Panc1 (cell line): Measurements from ENCODE around the gene CHRNA5. TPM values are rescaled to one million over a fixed set of nuclear protein-coding genes. Genes with fewer than 3 reads are reported as not detected.

Experiments
- ATAC-seq: fragments of 200-7000 bp; cut with Tn5 transposase; 2 replicates; pipeline ENCODE4 v1.9.1; 2020; ENCODE audit warnings: mild to moderate bottlenecking, moderate library complexity
- BruUV-seq: library from RNA; stranded (reverse); fragments of 400-500 nt; replicated peaks from 2 replicates; lab custom pipeline; 2021; lab: Mats Ljungman, UMichigan
- CTCF ChIA-PET: fragments of 300-600 bp; sonication (Branson Sonifier 250); formaldehyde crosslinking; loops from one replicate; lab custom pipeline; 2022; ENCODE audit warnings: antibody characterized with exemption; lab: Charles Lee
- POLR2A ChIA-PET: fragments of 300-600 bp; sonication (Branson Sonifier 250); formaldehyde crosslinking; loops from one replicate; lab custom pipeline; 2022; ENCODE audit warnings: antibody characterized with exemption; lab: Charles Lee
- DNase-seq: peaks from one replicate; pipeline ENCODE4 v3.0.0-alpha.2; 2010; ENCODE audit warnings: low read depth, low spot score
- H3K27ac ChIP-seq: 2 replicates; pipeline ENCODE4 v1.5.1; 2011; ENCODE audit warnings: mild to moderate bottlenecking, low read length, inconsistent platforms
- H3K27me3 ChIP-seq: fragments of 200-500 bp; sonication (Bioruptor generic); 2 replicates; pipeline ENCODE4 v1.6.0; 2014; ENCODE audit warnings: low read length, inconsistent platforms; ENCODE audit not compliant: control insufficient read depth, insufficient read depth
- H3K36me3 ChIP-seq: fragments of 200-500 bp; sonication (Bioruptor generic); 2 replicates; pipeline ENCODE4 v1.5.1; 2014; ENCODE audit warnings: inconsistent platforms, mild to moderate bottlenecking, low read length, moderate library complexity; ENCODE audit not compliant: control insufficient read depth, insufficient read depth
- H3K4me1 ChIP-seq: 2 replicates; pipeline ENCODE4 v1.5.1; 2011; ENCODE audit warnings: inconsistent platforms, mild to moderate bottlenecking, low read length, moderate library complexity; ENCODE audit not compliant: control insufficient read depth, insufficient read depth
- H3K4me3 ChIP-seq, 2 experiments: 2 replicates each; pipeline ENCODE4 v1.5.1; 2011 to 2012; ENCODE audit warnings: low read depth in 2 of 2, low read length in 2 of 2, mild to moderate bottlenecking in 2 of 2, inconsistent platforms in 1 of 2, moderate library complexity in 1 of 2
- H3K9me3 ChIP-seq: fragments of 200-500 bp; sonication (Bioruptor generic); 2 replicates; pipeline ENCODE4 v1.5.1; 2014; ENCODE audit warnings: low read depth, mild to moderate bottlenecking, inconsistent platforms, low read length, moderate library complexity; ENCODE audit not compliant: control insufficient read depth, insufficient read depth
- CTCF ChIP-seq: fragments of 450-650 bp; IDR thresholded peaks from 2 replicates; pipeline ENCODE4 v1.5.1; 2017; ENCODE audit warnings: mild to moderate bottlenecking
- POLR2AphosphoS5 ChIP-seq: IDR thresholded peaks from 2 replicates; pipeline ENCODE4 v1.6.1; 2012; ENCODE audit warnings: mild to moderate bottlenecking, low read depth, low read length, moderate library complexity
- REST ChIP-seq, 2 experiments: IDR thresholded peaks; 2 replicates each; pipeline ENCODE4 v1.6.1; 2011 to 2012; ENCODE audit warnings: low read depth in 2 of 2, control low read depth in 1 of 2, low read length in 1 of 2, mild to moderate bottlenecking in 1 of 2, moderate library complexity in 1 of 2; ENCODE audit not compliant: insufficient read depth in 1 of 2
- SIN3A ChIP-seq: IDR thresholded peaks from 2 replicates; pipeline ENCODE4 v1.6.1; 2012; ENCODE audit warnings: low read depth, mild to moderate bottlenecking, low read length, moderate library complexity, borderline replicate concordance; ENCODE audit not compliant: insufficient read depth
- TCF7L2 ChIP-seq: IDR thresholded peaks from 2 replicates; pipeline ENCODE4 v1.6.1; 2011; ENCODE audit warnings: mild to moderate bottlenecking, low read depth, low read length, inconsistent platforms
- in situ Hi-C: cut with HindIII; loops from 2 replicates; pipeline ENCODE4 v1.10.0; 2016; ENCODE audit warnings: low sequenced_read_pairs, low pct_unique_long_range_greater_than_20kb
- intact Hi-C: fragments of 100-400 bp; cut with micrococcal nuclease; formaldehyde crosslinking; loops from one replicate; pipeline ENCODE4 v1.10.0; 2022; ENCODE audit not compliant: unreplicated experiment
- total RNA-seq: library from RNA; stranded (reverse); gene quantifications from one replicate; pipeline ENCODE4 v1.2.1, GENCODE V29; 2021; ENCODE audit not compliant: unreplicated experiment

Gene CHRNA5
- total RNA-seq, 1 experiment from 2014 or later: 52.4 TPM

GRCh38 chr15:78636378-78636859 is 71.1 kb downstream of the CHRNA5 start:
- in situ Hi-C loops: no loop called here
- no peaks in the 10 kb centered on the region; the same call in 1 of the 2 replicates for H3K9me3 ChIP-seq
- no peak for ATAC-seq
- H3K4me1 ChIP-seq: no peaks in the 10 kb centered on the region
- H3K36me3 ChIP-seq: no peaks in the 10 kb centered on the region
- intact Hi-C loops: no loop called here
- BruUV-seq: no TSS peak
- no peak for TF ChIP-seq POLR2AphosphoS5
- TF ChIP-seq REST (IDR thresholded peaks at IDR 0.05; ENCODE audit: insufficient read depth in 1 of 2, low read depth in 2 of 2, low read length in 1 of 2): no peak
- no peak for TF ChIP-seq TCF7L2
- TF ChIP-seq CTCF: no peak
- TF ChIP-seq SIN3A: no peak
- H3K4me3 ChIP-seq: no peak overlapping the region
- H3K27ac ChIP-seq: no peak overlapping the region
- no peak for DNase-seq
- H3K27me3 ChIP-seq: no peaks in the 10 kb centered on the region
- CTCF ChIA-PET: interaction anchor here (1.5 kb wide), 1 partner anchor 102 kb away, joined by 5 read pairs; no protein-coding TSS in a partner anchor
- POLR2A ChIA-PET: no interaction called here

- in situ Hi-C loops: no loop called here
- TF ChIP-seq TCF7L2 (no peak), CTCF (no peak), REST (IDR thresholded peaks at IDR 0.05; ENCODE audit: insufficient read depth in 1 of 2, low read depth in 2 of 2, low read length in 1 of 2) (no peak), POLR2AphosphoS5 (no peak), SIN3A (no peak)
- no peak for ATAC-seq
- H3K27ac ChIP-seq: no peak overlapping the region
- CTCF ChIA-PET: interaction anchor here (0.7 to 2.4 kb wide), 5 partner anchors 11 to 73 kb away, joined by 3 to 8 read pairs (median 4); no protein-coding TSS in a partner anchor
- H3K9me3 ChIP-seq: no peaks in the 10 kb centered on the region; the same call in 1 of the 2 replicates
- H3K36me3 ChIP-seq: no peaks in the 10 kb centered on the region
- POLR2A ChIA-PET: interaction anchor here (0.6 kb wide), 2 partner anchors 61 to 104 kb away, joined by 3 to 4 read pairs; no protein-coding TSS in a partner anchor
- no peaks in the 10 kb centered on the region for H3K27me3 ChIP-seq
- H3K4me3 ChIP-seq: no peak overlapping the region
- BruUV-seq: no TSS peak
- intact Hi-C loops: loop anchor here (2.0 kb wide), 1 partner anchor 71 kb away; no protein-coding TSS in a partner anchor
- H3K4me1 ChIP-seq: no peaks in the 10 kb centered on the region
- no peak for DNase-seq
Measured at GRCh38 chr15:78637776-78638435, 72.6 kb downstream of the CHRNA5 start.
